Thymus (tissue), 11 donors: ENCODE measurements around the gene LRCH3. TPM values are rescaled to one million over a fixed set of nuclear protein-coding genes. Genes with fewer than 3 reads are reported as not detected.

ENCODE experiments used
- DNase-seq, 9 donors: peaks; one replicate each; pipeline ENCODE4 v3.0.0-alpha.2; 2013; ENCODE audit warnings: low spot score in 9 of 9, low read depth in 6 of 9, missing footprints in 1 of 9
- H3K27ac ChIP-seq, 2 donors: one replicate each; pipeline ENCODE4 v1.5.1; 2013; ENCODE audit warnings: control low read depth in 1 of 2, low read depth in 1 of 2, low read length in 1 of 2, mild to moderate bottlenecking in 1 of 2, moderate library complexity in 1 of 2
- H3K27me3 ChIP-seq, 2 donors: one replicate each; pipeline ENCODE4 v1.5.1; 2013; ENCODE audit warnings: low read length in 1 of 2; ENCODE audit not compliant: control insufficient read depth in 2 of 2, insufficient read depth in 1 of 2
- H3K36me3 ChIP-seq, 2 donors: one replicate each; pipeline ENCODE4 v1.5.1; 2013; ENCODE audit warnings: low read length in 1 of 2, mild to moderate bottlenecking in 1 of 2, moderate library complexity in 1 of 2; ENCODE audit not compliant: control insufficient read depth in 2 of 2, insufficient read depth in 2 of 2
- H3K4me1 ChIP-seq, 2 donors: one replicate each; pipeline ENCODE4 v1.5.1; 2013; ENCODE audit warnings: low read length in 2 of 2; ENCODE audit not compliant: control insufficient read depth in 2 of 2, insufficient read depth in 2 of 2
- H3K4me3 ChIP-seq, 2 donors: one replicate each; pipeline ENCODE4 v1.5.1; 2013; ENCODE audit warnings: low read length in 2 of 2, control low read depth in 1 of 2, mild to moderate bottlenecking in 1 of 2
- H3K9me3 ChIP-seq, 2 donors: one replicate each; pipeline ENCODE4 v1.5.1; 2013; ENCODE audit warnings: low read length in 1 of 2, mild to moderate bottlenecking in 1 of 2; ENCODE audit not compliant: control insufficient read depth in 2 of 2, insufficient read depth in 1 of 2
- WGBS: extraction: QIAGEN DNeasy Blood & Tissue Kit; methylation state at CpG from one replicate; pipeline ENCODE4 v1.1.7; 2013; 5-methylcytosine and 5-hydroxymethylcytosine counted together
- polyA plus RNA-seq: library from polyadenylated mRNA; stranded (reverse); fragments of 200-250 nt; gene quantifications from one replicate; pipeline ENCODE4 v1.2.3, GENCODE V29; 2013
- total RNA-seq: library from RNA; stranded (reverse); fragments of 120-200 nt; gene quantifications from one replicate; pipeline ENCODE4 v1.2.4, GENCODE V29; 2013
- donor health status: healthy.

Gene LRCH3
- total and polyA plus RNA-seq, 2 donors = 25.4 to 76.6 TPM

- Histone ChIP-seq H3K27me3 (no peaks in the 10 kb centered on the region), H3K36me3 (no peaks in the 10 kb centered on the region), H3K27ac (no peak overlapping the region), H3K9me3 (no peaks in the 10 kb centered on the region), H3K4me1 (peaks cover 2 to 3% of the 10 kb centered on the region in 2 donors), H3K4me3 (no peak overlapping the region)
- DNase-seq = no peak
- WGBS = 98% methylated on average over 3 of the region's 3 CpGs
Measured at GRCh38 chr3:197800379-197800778, 9.3 kb downstream of the LRCH3 start.

GRCh38 chr3:197801891-197802778, 11.1 kb downstream of the LRCH3 start:
- H3K27ac ChIP-seq = no peak overlapping the region
- H3K27me3 ChIP-seq = no peaks in the 10 kb centered on the region
- H3K9me3 ChIP-seq = no peaks in the 10 kb centered on the region
- H3K36me3 ChIP-seq = no peaks in the 10 kb centered on the region
- 68% methylated on average over 8 of the region's 8 CpGs for WGBS
- H3K4me1 ChIP-seq = peaks cover 2 to 3% of the 10 kb centered on the region in 2 donors
- DNase-seq = peak in 4 of 9 donors; percentile 3 to 48 (median 18)
- H3K4me3 ChIP-seq = no peak overlapping the region

GRCh38 chr3:197802779-197803459, 11.9 kb downstream of the LRCH3 start:
- H3K4me3 ChIP-seq = no peak overlapping the region
- no peak overlapping the region for H3K27ac ChIP-seq
- no peaks in the 10 kb centered on the region for H3K27me3 ChIP-seq
- H3K4me1 ChIP-seq = peaks cover 2 to 3% of the 10 kb centered on the region in 2 donors
- DNase-seq = no peak
- no peaks in the 10 kb centered on the region for H3K9me3 ChIP-seq
- WGBS = 94% methylated on average over 3 of the region's 3 CpGs
- H3K36me3 ChIP-seq = no peaks in the 10 kb centered on the region

- no peak overlapping the region for H3K4me3 ChIP-seq
- 96% methylated on average over 4 of the region's 4 CpGs for WGBS
- no peak overlapping the region for H3K27ac ChIP-seq
- peaks cover 2 to 3% of the 10 kb centered on the region in 2 donors for H3K4me1 ChIP-seq
- no peaks in the 10 kb centered on the region for H3K36me3 ChIP-seq
- no peaks in the 10 kb centered on the region for H3K9me3 ChIP-seq
- H3K27me3 ChIP-seq = no peaks in the 10 kb centered on the region
- DNase-seq = no peak
Measured at GRCh38 chr3:197804511-197804910, 13.5 kb downstream of the LRCH3 start.

GRCh38 chr3:197807969-197808587, 17.0 kb downstream of the LRCH3 start:
- Histone ChIP-seq H3K27me3 (no peaks in the 10 kb centered on the region), H3K4me3 (no peak overlapping the region), H3K36me3 (no peaks in the 10 kb centered on the region), H3K4me1 (no peaks in the 10 kb centered on the region), H3K9me3 (no peaks in the 10 kb centered on the region), H3K27ac (no peak overlapping the region)
- DNase-seq = no peak
- WGBS = 98% methylated on average over 4 of the region's 4 CpGs

GRCh38 chr3:197809356-197810020, 18.4 kb downstream of the LRCH3 start:
- no peaks in the 10 kb centered on the region for H3K4me1 ChIP-seq
- H3K4me3 ChIP-seq = no peak overlapping the region
- no peaks in the 10 kb centered on the region for H3K36me3 ChIP-seq
- WGBS = 74% methylated on average over 2 of the region's 2 CpGs
- H3K9me3 ChIP-seq = no peaks in the 10 kb centered on the region
- H3K27me3 ChIP-seq = no peaks in the 10 kb centered on the region
- DNase-seq = no peak
- no peak overlapping the region for H3K27ac ChIP-seq

- no peak overlapping the region for H3K27ac ChIP-seq
- 96% methylated on average over 6 of the region's 6 CpGs for WGBS
- H3K36me3 ChIP-seq = no peaks in the 10 kb centered on the region
- H3K4me1 ChIP-seq = no peaks in the 10 kb centered on the region
- DNase-seq = no peak
- H3K27me3 ChIP-seq = no peaks in the 10 kb centered on the region
- no peak overlapping the region for H3K4me3 ChIP-seq
- no peaks in the 10 kb centered on the region for H3K9me3 ChIP-seq
Measured at GRCh38 chr3:197810901-197811300, 19.8 kb downstream of the LRCH3 start.

GRCh38 chr3:197811343-197811742, 20.3 kb downstream of the LRCH3 start:
- no peak for DNase-seq
- Histone ChIP-seq H3K27ac (no peak overlapping the region), H3K9me3 (no peaks in the 10 kb centered on the region), H3K36me3 (no peaks in the 10 kb centered on the region), H3K4me3 (no peak overlapping the region), H3K4me1 (no peaks in the 10 kb centered on the region), H3K27me3 (no peaks in the 10 kb centered on the region)
- 97% methylated on average over 3 of the region's 3 CpGs for WGBS
